SH-SY5Y (cell line): ENCODE measurements around the gene SPDEF.

Experiments used
- GATA2 ChIP-seq: IDR thresholded peaks from 2 replicates; pipeline ENCODE4 v1.6.1; 2011; ENCODE audit warnings: mild to moderate bottlenecking, low read depth, low read length
- GATA3 ChIP-seq: IDR thresholded peaks from 2 replicates; pipeline ENCODE4 v1.6.1; 2011; ENCODE audit warnings: low read depth, mild to moderate bottlenecking, low read length, moderate library complexity

GRCh38 chr6:34583461-34583860 is 27.3 kb upstream of the SPDEF start:
- TF ChIP-seq GATA3 (no peak), GATA2 (no peak)
